Nephron progenitor cell (in vitro differentiated cells): ENCODE results near the gene FOXRED2.

Experiments
- DNase-seq: peaks from one replicate; pipeline ENCODE4 v3.0.0; 2021
- H3K27ac Mint-ChIP-seq: 2 replicates; pipeline ENCODE4 v1.8.0; 2021; ENCODE audit warnings: mild to moderate bottlenecking, moderate library complexity, mixed read lengths
- H3K27me3 Mint-ChIP-seq: 2 replicates; pipeline ENCODE4 v1.8.0; 2021; ENCODE audit warnings: mild to moderate bottlenecking, low read depth, mixed read lengths; ENCODE audit not compliant: poor library complexity
- H3K36me3 Mint-ChIP-seq: 2 replicates; pipeline ENCODE4 v1.8.0; 2021; ENCODE audit warnings: low read depth, mixed read lengths
- H3K4me1 Mint-ChIP-seq: 2 replicates; pipeline ENCODE4 v1.8.0; 2021; ENCODE audit warnings: mixed read lengths
- H3K4me3 Mint-ChIP-seq: 2 replicates; pipeline ENCODE4 v1.8.0; 2021; ENCODE audit warnings: mild to moderate bottlenecking, moderate library complexity, mixed read lengths
- H3K9me3 Mint-ChIP-seq: 2 replicates; pipeline ENCODE4 v1.8.0; 2021; ENCODE audit warnings: mild to moderate bottlenecking, moderate library complexity, mixed read lengths
- TF ChIP-seq, protein P1 (sequence below): fragments of 200-600 bp; sonication (generic); IDR thresholded peaks from 2 replicates; pipeline ENCODE4 v1.5.0; 2021; ENCODE audit warnings: antibody characterized with exemption

Gene FOXRED2

DNA sequence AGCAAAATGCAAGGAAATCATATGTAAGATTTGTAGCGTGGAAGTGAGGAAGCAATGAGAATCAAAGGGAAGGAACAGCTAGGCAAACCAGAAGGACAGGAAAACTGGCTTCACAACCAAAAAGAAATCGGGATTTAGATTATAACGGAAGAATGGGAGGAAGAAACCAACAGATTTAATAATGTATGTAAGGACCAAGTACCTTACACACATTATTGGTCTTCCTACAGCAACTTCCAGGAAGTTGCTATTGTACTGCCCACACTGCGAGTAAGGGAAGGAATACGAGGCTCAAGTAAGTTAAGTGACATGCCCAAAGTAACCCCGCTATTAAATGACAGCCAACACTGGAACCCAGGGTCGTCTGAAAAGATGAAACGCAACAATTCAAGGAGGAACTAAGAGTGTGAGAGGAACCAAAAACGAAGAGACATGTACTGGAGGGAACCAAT is 25.9 kb downstream of the FOXRED2 start:
- H3K27ac Mint-ChIP-seq = peak overlapping the region; percentile 78

GRCh38 chr22:36478966-36479365 is 27.9 kb downstream of the FOXRED2 start:
- DNase-seq = no peak
- Mint-ChIP-seq H3K36me3 (peaks cover 22% of the 10 kb centered on the region), H3K4me1 (peaks cover 14% of the 10 kb centered on the region), H3K4me3 (no peak overlapping the region), H3K27me3 (peaks cover 13% of the 10 kb centered on the region), H3K27ac (no peak overlapping the region), H3K9me3 (peaks cover 9% of the 10 kb centered on the region)
- TF ChIP-seq, protein P1, sequence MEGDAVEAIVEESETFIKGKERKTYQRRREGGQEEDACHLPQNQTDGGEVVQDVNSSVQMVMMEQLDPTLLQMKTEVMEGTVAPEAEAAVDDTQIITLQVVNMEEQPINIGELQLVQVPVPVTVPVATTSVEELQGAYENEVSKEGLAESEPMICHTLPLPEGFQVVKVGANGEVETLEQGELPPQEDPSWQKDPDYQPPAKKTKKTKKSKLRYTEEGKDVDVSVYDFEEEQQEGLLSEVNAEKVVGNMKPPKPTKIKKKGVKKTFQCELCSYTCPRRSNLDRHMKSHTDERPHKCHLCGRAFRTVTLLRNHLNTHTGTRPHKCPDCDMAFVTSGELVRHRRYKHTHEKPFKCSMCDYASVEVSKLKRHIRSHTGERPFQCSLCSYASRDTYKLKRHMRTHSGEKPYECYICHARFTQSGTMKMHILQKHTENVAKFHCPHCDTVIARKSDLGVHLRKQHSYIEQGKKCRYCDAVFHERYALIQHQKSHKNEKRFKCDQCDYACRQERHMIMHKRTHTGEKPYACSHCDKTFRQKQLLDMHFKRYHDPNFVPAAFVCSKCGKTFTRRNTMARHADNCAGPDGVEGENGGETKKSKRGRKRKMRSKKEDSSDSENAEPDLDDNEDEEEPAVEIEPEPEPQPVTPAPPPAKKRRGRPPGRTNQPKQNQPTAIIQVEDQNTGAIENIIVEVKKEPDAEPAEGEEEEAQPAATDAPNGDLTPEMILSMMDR = no peak

More for the DNA sequence above, 25.9 kb downstream of the FOXRED2 start:
- H3K27me3 Mint-ChIP-seq = peaks cover 21% of the 10 kb centered on the region
- peaks cover 14% of the 10 kb centered on the region for H3K4me1 Mint-ChIP-seq
- TF ChIP-seq, protein P1 = no peak
- no peak for DNase-seq
- peak overlapping the region; percentile 95 for H3K4me3 Mint-ChIP-seq
- H3K9me3 Mint-ChIP-seq = peaks cover 9% of the 10 kb centered on the region
- peaks cover 13% of the 10 kb centered on the region for H3K36me3 Mint-ChIP-seq

DNA sequence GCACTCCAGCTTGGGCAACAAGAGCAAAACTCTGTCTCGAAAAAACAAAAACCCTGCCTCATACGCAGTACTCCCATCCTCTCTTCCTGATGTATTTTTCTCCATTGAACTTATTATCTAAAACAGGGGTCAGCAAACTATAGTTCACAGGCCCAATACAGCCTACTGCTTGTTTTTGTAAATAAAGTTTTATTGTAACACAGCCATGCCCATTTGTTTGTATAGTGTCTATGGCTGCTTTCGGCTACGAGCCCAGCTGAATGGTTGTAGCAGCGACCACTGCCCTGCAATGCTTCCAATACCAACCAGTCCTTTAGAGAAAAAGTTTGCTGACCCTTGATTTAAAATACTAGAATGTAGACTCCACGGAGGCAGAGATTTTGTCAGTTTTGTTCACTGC is 31.5 kb downstream of the FOXRED2 start:
- H3K9me3 Mint-ChIP-seq = no peaks in the 10 kb centered on the region
- no peak for DNase-seq
- no peak overlapping the region for H3K4me3 Mint-ChIP-seq
- no peak overlapping the region for H3K27ac Mint-ChIP-seq
- peaks cover 30% of the 10 kb centered on the region for H3K36me3 Mint-ChIP-seq
- TF ChIP-seq, protein P1 = no peak
- H3K27me3 Mint-ChIP-seq = no peaks in the 10 kb centered on the region
- H3K4me1 Mint-ChIP-seq = peaks cover 4% of the 10 kb centered on the region

DNA sequence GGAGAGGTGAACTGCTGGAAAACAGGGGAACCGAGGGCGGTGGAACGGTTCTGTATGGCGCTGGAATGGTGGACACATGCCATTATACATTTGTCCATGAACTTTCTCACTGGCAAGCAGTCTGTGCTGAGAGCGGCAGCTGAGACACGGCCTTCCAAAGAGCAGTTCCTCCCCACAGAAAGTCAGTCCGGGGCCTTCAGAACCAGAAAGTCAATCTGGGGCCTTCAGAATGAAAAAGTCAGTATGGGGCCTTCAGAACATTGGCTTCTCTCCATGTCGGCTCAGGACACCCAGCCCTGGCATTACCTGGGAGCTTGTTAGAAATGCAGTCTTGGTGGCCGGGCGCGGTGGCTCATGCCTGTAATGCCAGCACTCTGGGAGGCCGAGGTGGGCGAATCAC is 34.2 kb downstream of the FOXRED2 start:
- Mint-ChIP-seq H3K27me3 (no peaks in the 10 kb centered on the region), H3K4me3 (no peak overlapping the region), H3K36me3 (peaks cover 30% of the 10 kb centered on the region), H3K27ac (peak overlapping the region; percentile 67), H3K9me3 (no peaks in the 10 kb centered on the region), H3K4me1 (peaks cover 6% of the 10 kb centered on the region)
- no peak for DNase-seq
- TF ChIP-seq, protein P1 = no peak

- no peak for DNase-seq
- H3K27ac Mint-ChIP-seq = peak overlapping the region; percentile 64
These were observed 35.5 kb downstream of the FOXRED2 start for GRCh38 chr22:36471341-36471821.

GRCh38 chr22:36470994-36471331 is 35.9 kb downstream of the FOXRED2 start:
- Mint-ChIP-seq H3K27ac (peak overlapping the region; percentile 64), H3K4me1 (peaks cover 6% of the 10 kb centered on the region), H3K4me3 (no peak overlapping the region), H3K27me3 (no peaks in the 10 kb centered on the region), H3K36me3 (peaks cover 22% of the 10 kb centered on the region), H3K9me3 (no peaks in the 10 kb centered on the region)
- DNase-seq = no peak
- TF ChIP-seq, protein P1 = no peak

More at GRCh38 chr22:36471341-36471821, 35.5 kb downstream of the FOXRED2 start:
- no peaks in the 10 kb centered on the region for H3K9me3 Mint-ChIP-seq
- no peak overlapping the region for H3K4me3 Mint-ChIP-seq
- H3K27me3 Mint-ChIP-seq = no peaks in the 10 kb centered on the region
- H3K36me3 Mint-ChIP-seq = peaks cover 26% of the 10 kb centered on the region
- TF ChIP-seq, protein P1 = no peak
- H3K4me1 Mint-ChIP-seq = peaks cover 6% of the 10 kb centered on the region
